Measurements from ENCODE around the gene SLC36A3. TPM values are rescaled to one million over a fixed set of nuclear protein-coding genes. Genes with fewer than 3 reads are reported as not detected.

The SLC36A3 gene
- total and polyA plus RNA-seq, 2 donors (not counting 1 experiment from before 2014, with no cell fraction given) = not detected

GRCh38 chr5:151296974-151297373 lies 6.6 kb downstream of the SLC36A3 start:
- Mint-ChIP-seq H3K9me3 (ENCODE audit: insufficient read depth) (no peaks in the 10 kb centered on the region), H3K4me1 (peaks cover 2% of the 10 kb centered on the region), H3K27me3 (peaks cover 25% of the 10 kb centered on the region), H3K27ac (no peak overlapping the region), H3K4me3 (no peak overlapping the region)
- DNase-seq (no peak), ATAC-seq (ENCODE audit: low read depth) (no peak)
- Histone ChIP-seq H3K9ac (ENCODE audit: low read length) (no peak overlapping the region), H3K4me2 (replicated peaks; ENCODE audit: low read depth, low read length, poor library complexity, severe bottlenecking) (no peak overlapping the region), H3K36me3 (replicated peaks in 1 of 2; ENCODE audit: control extremely low read depth in 1 of 2, control insufficient read depth in 1 of 2, extremely low read depth in 1 of 2, insufficient read depth in 2 of 2, low read length in 1 of 2) (no peaks in the 10 kb centered on the region), H3K9me3 (ENCODE audit: control extremely low read depth in 1 of 3, control insufficient read depth in 2 of 3, insufficient read depth in 1 of 3, low read length in 2 of 3) (no peaks in the 10 kb centered on the region), H3K27ac (ENCODE audit: low read length in 2 of 2) (no peak overlapping the region), H3K79me2 (ENCODE audit: control insufficient read depth, insufficient read depth, low read length) (no peaks in the 10 kb centered on the region), H2AFZ (ENCODE audit: insufficient read depth, low read depth, low read length, poor library complexity, severe bottlenecking) (no peak overlapping the region), H3K4me1 (ENCODE audit: control insufficient read depth in 2 of 2, insufficient read depth in 2 of 2, low read length in 2 of 2) (no peaks in the 10 kb centered on the region), H3K4me3 (ENCODE audit: control extremely low read depth in 1 of 5, extremely low read depth in 1 of 5, insufficient read depth in 1 of 5, low read depth in 2 of 5, low read length in 4 of 5) (no peak overlapping the region), H4K20me1 (ENCODE audit: control insufficient read depth, insufficient read depth, low read length, poor library complexity, severe bottlenecking) (no peaks in the 10 kb centered on the region), H3K27me3 (replicated peaks in 1 of 4; ENCODE audit: control extremely low read depth in 1 of 4, control insufficient read depth in 3 of 4, insufficient read depth in 4 of 4, low read length in 3 of 4) (no peaks in the 10 kb centered on the region)
- TF ChIP-seq CTCF (IDR thresholded peaks at IDR 0.05) (no peak), EZH2 (IDR thresholded peaks at IDR 0.05; ENCODE audit: borderline replicate concordance, insufficient read depth, low read depth, low read length, poor library complexity, severe bottlenecking) (no peak)
- CTCF ChIA-PET = interaction anchor here (0.7 to 2.0 kb wide), 7 partner anchors 19 to 495 kb away, joined by 3 to 10 read pairs (median 4); no protein-coding TSS in a partner anchor
- no CpG with 5 or more reads among the region's 2 CpGs for WGBS (ENCODE audit: insufficient coverage)
- intact Hi-C loops (cut with micrococcal nuclease) = loop anchor here (5.0 kb wide), 1 partner anchor 245 kb away; no protein-coding TSS in a partner anchor
- POLR2A ChIA-PET = no interaction called here

- no CpG with 5 or more reads among the region's 1 CpG for WGBS (ENCODE audit: insufficient coverage)
- no peaks in the 10 kb centered on the region for H3K4me1 ChIP-seq (ENCODE audit: control insufficient read depth in 2 of 2, insufficient read depth in 2 of 2, low read length in 2 of 2)
Observed at GRCh38 chr5:151296478-151296830, 7.1 kb downstream of the SLC36A3 start.

More at GRCh38 chr5:151296478-151296830, 7.1 kb downstream of the SLC36A3 start:
- Histone ChIP-seq H3K9ac (ENCODE audit: low read length) (no peak overlapping the region), H3K36me3 (replicated peaks in 1 of 2; ENCODE audit: control extremely low read depth in 1 of 2, control insufficient read depth in 1 of 2, extremely low read depth in 1 of 2, insufficient read depth in 2 of 2, low read length in 1 of 2) (no peaks in the 10 kb centered on the region), H3K4me2 (replicated peaks; ENCODE audit: low read depth, low read length, poor library complexity, severe bottlenecking) (no peak overlapping the region), H3K27ac (ENCODE audit: low read length in 2 of 2) (no peak overlapping the region), H3K79me2 (ENCODE audit: control insufficient read depth, insufficient read depth, low read length) (no peaks in the 10 kb centered on the region), H3K4me3 (ENCODE audit: control extremely low read depth in 1 of 5, extremely low read depth in 1 of 5, insufficient read depth in 1 of 5, low read depth in 2 of 5, low read length in 4 of 5) (no peak overlapping the region), H3K9me3 (ENCODE audit: control extremely low read depth in 1 of 3, control insufficient read depth in 2 of 3, insufficient read depth in 1 of 3, low read length in 2 of 3) (no peaks in the 10 kb centered on the region), H2AFZ (ENCODE audit: insufficient read depth, low read depth, low read length, poor library complexity, severe bottlenecking) (no peak overlapping the region), H4K20me1 (ENCODE audit: control insufficient read depth, insufficient read depth, low read length, poor library complexity, severe bottlenecking) (no peaks in the 10 kb centered on the region), H3K27me3 (replicated peaks in 1 of 4; ENCODE audit: control extremely low read depth in 1 of 4, control insufficient read depth in 3 of 4, insufficient read depth in 4 of 4, low read length in 3 of 4) (no peaks in the 10 kb centered on the region)
- H3K4me3 Mint-ChIP-seq = no peak overlapping the region
- intact Hi-C loops (cut with micrococcal nuclease) = loop anchor here (5.0 kb wide), 1 partner anchor 244 kb away; no protein-coding TSS in a partner anchor
- no peak for ATAC-seq (ENCODE audit: low read depth)
- peaks cover 2% of the 10 kb centered on the region for H3K4me1 Mint-ChIP-seq
- CTCF ChIA-PET = interaction anchor here (0.7 to 2.0 kb wide), 5 partner anchors 20 to 245 kb away, joined by 3 to 10 read pairs (median 4); no protein-coding TSS in a partner anchor
- peaks cover 19% of the 10 kb centered on the region for H3K27me3 Mint-ChIP-seq
- H3K9me3 Mint-ChIP-seq (ENCODE audit: insufficient read depth) = no peaks in the 10 kb centered on the region
- POLR2A ChIA-PET = no interaction called here
- TF ChIP-seq CTCF (IDR thresholded peaks at IDR 0.05) (no peak), EZH2 (IDR thresholded peaks at IDR 0.05; ENCODE audit: borderline replicate concordance, insufficient read depth, low read depth, low read length, poor library complexity, severe bottlenecking) (no peak)
- no peak overlapping the region for H3K27ac Mint-ChIP-seq
- DNase-seq = no peak
